Activated CD4-positive, CD25-positive, alpha-beta regulatory T cell (primary cell): ENCODE data around the gene SFPQ.
"Not testable (repeated sequence)": the region's sequence is repeated elsewhere in the genome, so short reads cannot be mapped to it uniquely, and the experiment has no call there.

Source experiments
- DNase-seq, 4 experiments: peaks; one replicate each; lab custom pipeline; 2025; lab: John Stamatoyannopoulos, UW

The SFPQ gene

GRCh38 chr1:35187816-35188342 lies 5.1 kb downstream of the SFPQ start:
- no peak for DNase-seq

- DNase-seq: no peak
These were observed 6.7 kb downstream of the SFPQ start for GRCh38 chr1:35186239-35186638.

DNA sequence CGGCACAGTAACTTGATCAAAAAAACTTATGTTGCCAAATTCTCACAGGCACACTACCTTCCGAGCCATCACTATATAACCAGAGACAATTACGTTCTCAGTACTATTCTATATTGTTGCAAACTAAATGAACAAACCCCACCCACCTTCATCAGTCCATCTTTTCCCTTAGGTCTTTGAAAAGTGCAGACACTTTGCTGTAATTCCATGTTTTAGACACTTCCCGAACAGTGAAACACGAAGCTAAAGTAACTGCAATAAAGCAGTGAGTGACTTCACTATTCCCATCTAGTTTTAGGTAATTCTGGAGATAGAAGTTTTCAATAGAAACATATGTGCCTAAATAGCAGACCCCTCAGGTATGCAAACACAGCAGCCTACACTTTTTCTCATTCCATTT lies 7.7 kb downstream of the SFPQ start:
- DNase-seq: no peak

- DNase-seq: no peak
These were observed 8.3 kb downstream of the SFPQ start for GRCh38 chr1:35184495-35185199.

DNA sequence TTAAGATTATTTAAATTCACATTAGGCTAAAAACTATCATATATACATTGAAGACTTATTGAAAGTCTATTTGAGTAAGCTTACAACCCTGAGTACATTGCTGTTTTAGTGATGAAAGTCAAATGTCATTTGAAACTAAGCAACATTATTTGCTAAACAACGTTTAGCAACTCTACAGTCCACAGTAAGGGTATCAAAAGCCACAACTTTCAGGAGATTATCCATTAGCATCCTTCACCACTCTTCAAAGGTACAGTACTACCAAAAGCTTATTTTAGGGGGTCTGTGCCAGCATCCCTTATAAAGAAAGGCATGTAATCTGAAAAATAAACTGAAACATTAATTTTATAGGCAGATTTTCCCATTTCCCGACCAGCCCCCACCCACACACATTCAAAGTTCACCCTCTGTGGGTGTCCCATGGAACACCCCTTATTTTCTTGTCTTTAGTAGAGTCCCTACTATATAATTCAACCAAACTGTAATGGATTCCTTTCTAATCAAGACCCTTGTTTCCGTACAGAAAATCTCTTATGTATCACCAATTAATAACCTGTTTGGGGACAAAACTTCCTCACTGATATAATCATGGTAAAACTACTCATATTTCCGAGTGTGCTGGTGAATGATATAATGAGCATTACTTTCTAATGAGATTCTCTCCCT lies 11.0 kb downstream of the SFPQ start:
- no peak for DNase-seq

- no peak for DNase-seq
These were observed 12.1 kb downstream of the SFPQ start for GRCh38 chr1:35180776-35181374.

- DNase-seq: no peak
These were observed 13.0 kb downstream of the SFPQ start for GRCh38 chr1:35179908-35180307.

- DNase-seq: no peak
These were observed 14.0 kb downstream of the SFPQ start for GRCh38 chr1:35178874-35179380.

DNA sequence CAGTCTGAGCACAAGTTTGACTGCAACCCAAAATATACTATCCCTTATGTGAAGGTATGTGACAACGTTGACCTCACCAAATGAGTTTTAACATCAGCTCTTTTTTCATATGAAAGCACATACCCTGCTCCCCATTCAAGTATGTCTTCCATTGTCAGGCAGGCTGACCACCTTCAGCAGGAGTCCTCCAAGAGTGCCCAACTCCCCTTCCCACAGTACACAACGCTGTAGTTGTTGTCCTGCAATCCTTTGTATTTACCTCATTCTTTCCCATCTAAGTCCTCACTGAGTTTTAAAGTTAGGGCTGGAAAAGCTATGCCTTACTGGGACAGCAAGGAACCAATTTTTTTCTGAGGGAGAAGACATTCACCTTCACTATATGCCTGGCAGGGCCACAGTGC lies 14.7 kb downstream of the SFPQ start:
- DNase-seq: no peak

GRCh38 chr1:35177237-35177786 lies 15.6 kb downstream of the SFPQ start:
- DNase-seq: no peak

GRCh38 chr1:35175602-35176001 lies 17.3 kb downstream of the SFPQ start:
- no peak for DNase-seq

- no peak for DNase-seq
These were observed 17.8 kb downstream of the SFPQ start for GRCh38 chr1:35175098-35175576.

GRCh38 chr1:35173909-35174540 lies 18.9 kb downstream of the SFPQ start:
- no peak for DNase-seq

DNA sequence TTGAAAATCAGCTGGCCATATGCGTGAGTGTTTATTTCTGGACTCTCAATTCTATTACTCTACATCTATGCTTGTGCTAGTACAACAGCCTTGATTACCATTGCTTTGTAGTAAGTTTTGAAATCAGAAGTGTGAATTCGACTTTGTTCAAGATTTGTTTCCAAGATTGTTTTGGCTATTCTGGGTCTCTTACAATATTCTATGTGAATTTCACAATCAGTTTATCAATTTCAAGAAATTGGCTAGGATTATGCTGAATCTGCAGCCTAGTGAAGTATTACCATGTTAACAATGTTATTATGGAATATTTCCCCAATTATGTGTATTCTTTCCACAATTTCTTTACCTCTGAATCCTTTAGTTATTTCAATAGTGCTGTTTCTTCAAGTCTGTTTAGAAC lies 19.5 kb downstream of the SFPQ start:
- DNase-seq: no peak

GRCh38 chr1:35172022-35172421 lies 20.9 kb downstream of the SFPQ start:
- DNase-seq: no peak

- no peak for DNase-seq
These were observed 21.4 kb downstream of the SFPQ start for GRCh38 chr1:35171579-35171978.

DNA sequence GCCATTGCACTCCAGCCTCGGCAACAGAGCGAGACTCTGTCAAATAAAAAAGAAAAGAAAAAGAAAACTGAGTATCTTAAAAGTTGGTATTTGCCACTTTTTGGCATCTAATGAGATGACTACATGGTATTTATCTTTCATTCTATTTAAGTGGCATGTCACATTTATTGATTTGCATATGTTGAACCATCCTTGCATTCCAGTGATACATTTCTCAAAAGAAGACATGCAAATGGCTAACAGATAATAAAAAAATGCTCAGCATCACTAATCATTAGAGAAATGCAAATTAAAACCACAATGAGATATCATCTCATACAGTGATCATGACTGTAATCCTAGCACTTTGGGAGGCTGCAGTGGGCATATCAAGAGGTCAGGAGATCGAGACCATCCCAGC lies 28.1 kb downstream of the SFPQ start:
- DNase-seq: no peak

DNA sequence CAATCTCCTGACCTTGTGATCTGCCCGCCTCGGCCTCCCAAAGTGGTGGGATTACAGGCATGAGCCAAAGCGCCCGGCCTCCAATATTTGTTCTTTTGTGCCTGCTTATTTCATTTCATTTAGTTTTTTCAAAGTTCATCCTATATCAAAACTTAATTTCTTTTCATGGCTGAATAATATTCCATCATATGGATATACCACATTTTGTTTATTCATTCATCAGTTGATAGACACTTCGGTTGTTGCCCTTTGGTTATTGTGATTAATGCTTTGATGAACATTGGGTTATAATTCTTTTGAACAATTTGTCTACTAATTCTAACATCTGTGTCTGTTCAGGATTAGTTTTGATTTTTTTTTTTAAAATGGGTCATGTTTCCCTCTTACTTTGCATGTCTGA lies 41.7 kb downstream of the SFPQ start:
- DNase-seq: no peak

DNA sequence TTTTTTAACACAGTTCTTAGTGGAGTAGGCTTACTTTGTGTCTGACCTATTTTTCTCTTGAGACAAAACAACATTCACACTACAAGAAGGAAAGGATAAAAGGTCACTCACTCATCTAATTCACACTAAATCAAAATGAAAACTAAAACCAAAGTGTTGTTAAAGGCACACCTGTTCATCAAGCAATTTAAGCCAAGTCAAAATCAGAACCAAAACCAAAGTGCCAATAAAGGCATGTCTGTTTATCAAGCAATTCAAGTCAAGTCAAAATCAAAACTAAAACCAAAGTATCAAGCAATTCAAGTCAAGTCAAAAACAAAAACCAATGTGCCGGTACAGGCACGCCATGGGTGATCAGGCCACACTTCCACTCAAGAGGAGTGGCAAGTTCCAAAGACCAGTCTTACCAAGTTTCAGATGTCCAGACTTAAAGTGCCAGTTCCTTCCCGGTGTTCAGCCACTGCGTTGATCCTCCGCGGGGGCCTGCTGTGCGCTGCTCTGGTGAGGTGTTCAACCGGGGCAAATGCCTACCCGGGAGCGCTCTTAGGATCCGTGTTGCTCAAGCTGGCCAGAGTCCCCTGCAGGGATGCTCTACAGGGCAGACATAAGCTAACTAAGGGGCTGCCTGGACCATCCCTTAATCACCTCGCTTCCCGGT lies 46.9 kb downstream of the SFPQ start:
- DNase-seq: not testable (repeated sequence)

DNA sequence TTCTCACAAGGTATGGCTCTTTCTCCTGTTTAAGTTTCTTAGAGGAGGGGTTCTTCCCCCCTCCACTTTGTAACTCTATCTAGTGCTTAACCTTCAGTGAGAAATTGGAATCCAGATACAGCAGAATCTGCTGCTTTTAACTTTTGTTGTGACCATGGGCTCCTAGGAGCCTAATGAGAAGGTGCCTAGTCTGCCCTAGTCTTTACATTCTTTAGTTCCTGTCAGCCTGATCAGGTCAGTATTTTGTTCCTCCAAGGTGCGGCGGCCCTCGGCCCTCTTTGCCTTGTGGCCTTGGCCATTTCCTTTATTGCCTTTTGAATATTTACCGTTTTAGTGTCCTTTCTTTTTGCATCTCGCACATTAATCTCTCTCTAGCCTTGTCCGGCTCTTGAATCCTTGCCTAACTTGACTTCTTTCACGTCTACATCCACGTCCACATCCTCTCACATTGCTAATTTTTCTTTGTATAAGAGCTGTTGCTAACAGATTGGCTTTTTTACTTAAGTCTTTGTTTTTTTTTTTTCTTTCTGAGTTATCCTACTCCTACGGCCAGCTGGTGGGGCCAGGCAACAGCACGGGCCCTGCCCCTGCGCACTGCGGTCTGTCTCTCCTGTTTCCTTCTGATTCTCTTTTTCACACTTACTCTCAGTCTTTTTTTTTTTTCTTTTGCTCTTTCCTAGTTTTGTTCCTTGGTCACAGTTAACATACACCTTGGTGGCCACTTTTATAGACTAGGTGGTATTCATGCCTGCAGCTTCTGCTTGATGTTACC lies 49.0 kb downstream of the SFPQ start:
- DNase-seq: no peak

DNA sequence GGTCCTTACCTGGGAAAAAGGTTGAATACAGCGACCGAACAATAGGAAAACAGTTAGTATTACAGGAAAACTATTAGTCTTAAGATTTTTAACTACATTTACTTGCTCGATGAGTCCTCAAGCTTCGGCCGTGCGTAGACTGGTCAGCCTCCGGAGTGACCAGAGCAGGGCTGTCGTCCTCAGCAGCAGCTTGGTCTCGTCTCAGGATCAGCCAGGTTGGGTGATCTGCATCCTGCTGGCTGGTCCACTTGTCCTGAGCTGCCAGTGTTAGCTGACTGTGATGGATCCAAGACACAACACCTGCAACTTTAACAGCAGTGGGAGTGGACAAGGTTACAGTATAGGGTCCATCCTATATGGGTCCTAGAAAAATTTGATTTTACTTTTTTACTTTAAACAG lies 50.2 kb downstream of the SFPQ start:
- not testable (repeated sequence) for DNase-seq
